LNCAP (cell line): ENCODE data around the gene CDH22.

Source experiments
- TF ChIP-seq, protein P1 (sequence below): fragments of 450-650 bp; IDR thresholded peaks from 2 replicates; pipeline ENCODE4 v1.5.1; 2017; ENCODE audit warnings: mild to moderate bottlenecking

CDH22 gene

DNA sequence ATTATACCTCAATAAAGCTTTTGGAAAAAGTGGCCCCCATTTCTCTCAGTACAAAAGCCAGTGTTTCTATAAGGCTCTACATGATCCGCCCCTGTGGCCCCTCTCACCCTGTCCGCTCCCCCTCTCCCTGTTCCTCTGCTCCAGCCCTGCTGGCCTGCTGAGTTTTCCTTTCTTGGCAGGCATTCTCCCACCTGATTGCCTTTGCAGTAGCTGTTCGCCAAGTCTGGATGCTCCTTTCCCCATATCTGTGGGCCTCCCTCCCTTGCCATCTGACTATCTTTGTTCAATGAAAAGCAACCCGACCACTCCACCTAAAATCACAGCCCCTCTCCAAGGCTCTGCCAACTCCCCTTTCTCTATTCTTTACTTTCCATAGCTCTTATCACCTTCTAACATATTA, 33.2 kb downstream of the CDH22 start:
- TF ChIP-seq, protein P1, sequence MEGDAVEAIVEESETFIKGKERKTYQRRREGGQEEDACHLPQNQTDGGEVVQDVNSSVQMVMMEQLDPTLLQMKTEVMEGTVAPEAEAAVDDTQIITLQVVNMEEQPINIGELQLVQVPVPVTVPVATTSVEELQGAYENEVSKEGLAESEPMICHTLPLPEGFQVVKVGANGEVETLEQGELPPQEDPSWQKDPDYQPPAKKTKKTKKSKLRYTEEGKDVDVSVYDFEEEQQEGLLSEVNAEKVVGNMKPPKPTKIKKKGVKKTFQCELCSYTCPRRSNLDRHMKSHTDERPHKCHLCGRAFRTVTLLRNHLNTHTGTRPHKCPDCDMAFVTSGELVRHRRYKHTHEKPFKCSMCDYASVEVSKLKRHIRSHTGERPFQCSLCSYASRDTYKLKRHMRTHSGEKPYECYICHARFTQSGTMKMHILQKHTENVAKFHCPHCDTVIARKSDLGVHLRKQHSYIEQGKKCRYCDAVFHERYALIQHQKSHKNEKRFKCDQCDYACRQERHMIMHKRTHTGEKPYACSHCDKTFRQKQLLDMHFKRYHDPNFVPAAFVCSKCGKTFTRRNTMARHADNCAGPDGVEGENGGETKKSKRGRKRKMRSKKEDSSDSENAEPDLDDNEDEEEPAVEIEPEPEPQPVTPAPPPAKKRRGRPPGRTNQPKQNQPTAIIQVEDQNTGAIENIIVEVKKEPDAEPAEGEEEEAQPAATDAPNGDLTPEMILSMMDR = no peak

DNA sequence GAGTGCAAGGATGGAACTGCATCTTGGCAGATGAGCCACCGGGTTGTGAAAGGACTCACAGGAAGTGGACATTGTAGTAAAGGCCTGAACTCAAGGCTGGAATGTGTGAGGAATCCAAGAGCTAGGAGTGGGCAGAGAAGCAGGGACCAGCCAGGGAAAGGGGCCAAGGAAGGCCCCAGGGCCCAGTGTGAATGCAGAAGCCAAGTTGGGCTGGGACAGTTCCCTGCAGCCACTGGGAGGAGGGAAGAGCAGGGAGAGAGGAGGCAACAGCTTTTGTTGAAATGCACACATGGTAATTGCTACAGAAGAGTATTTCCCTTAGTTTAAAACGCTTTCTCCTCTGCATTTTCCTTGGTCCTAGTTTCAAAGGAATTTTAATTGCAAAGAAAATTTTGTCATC, 34.6 kb downstream of the CDH22 start:
- TF ChIP-seq, protein P1 = no peak

DNA sequence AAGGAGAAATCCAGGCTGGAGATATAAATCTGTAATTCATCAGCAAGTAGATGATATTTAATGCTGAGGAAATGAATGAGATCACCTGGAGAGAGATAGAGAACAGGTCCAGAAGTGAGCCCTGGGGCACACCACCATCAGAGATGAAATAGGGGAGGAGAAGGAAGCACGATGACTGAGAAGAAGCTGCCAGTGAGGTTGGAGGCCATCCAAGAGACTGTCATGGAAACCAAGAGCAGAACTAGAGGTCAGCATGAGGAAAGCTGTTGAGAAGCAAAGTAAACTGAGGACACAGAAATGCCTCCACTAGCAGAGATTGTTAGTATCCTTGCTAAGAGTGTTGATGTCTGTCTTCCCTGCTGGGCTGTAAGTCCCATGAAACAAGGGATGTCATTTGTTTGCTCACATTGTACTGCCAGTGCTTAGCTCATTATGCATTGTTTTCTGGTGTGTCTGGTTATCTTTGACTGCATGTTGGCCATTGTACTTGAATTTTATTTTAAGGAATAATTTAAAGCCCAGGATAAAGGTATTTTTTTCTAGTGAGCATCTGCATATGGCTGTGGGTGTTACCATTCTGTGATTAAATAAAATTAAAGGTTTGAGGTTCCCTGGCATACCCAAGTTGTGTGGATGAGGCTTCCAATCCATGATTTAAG, 35.8 kb downstream of the CDH22 start:
- TF ChIP-seq, protein P1 = no peak

DNA sequence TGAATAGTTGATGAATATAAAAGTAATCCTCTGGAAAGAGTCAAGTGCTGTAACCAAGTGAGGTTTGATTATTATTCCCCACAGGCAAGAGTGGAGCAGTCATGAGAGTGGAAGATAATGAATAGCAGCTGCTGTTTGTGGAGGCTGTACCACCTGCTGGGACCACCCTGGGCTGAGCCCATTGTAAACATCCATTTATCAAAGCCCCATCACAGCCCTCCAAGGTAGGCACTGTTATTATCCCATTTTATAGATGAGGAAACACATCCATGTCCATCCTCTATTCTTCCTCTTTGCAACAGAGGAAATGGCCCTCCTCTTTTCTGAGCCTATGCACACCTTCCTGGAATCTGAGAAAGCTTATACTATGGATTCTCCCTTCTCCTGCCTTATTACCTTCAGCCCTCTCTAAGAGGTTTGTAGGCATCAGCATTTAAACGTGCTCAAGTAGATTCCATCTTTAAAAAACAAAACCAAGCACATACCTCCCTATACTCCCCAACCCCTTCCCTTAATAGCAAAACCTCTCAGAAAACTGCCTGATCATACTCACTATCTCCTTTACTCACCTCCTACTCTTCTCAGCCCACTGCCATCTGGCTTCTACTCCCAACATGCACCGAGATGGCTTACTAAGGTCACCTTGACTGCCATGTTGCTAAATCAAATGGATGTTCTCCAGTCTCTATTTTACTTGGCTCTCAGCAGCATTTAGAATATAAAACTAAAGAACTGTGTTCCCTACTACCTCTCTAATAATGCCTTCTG, 37.1 kb downstream of the CDH22 start:
- TF ChIP-seq, protein P1 = no peak

DNA sequence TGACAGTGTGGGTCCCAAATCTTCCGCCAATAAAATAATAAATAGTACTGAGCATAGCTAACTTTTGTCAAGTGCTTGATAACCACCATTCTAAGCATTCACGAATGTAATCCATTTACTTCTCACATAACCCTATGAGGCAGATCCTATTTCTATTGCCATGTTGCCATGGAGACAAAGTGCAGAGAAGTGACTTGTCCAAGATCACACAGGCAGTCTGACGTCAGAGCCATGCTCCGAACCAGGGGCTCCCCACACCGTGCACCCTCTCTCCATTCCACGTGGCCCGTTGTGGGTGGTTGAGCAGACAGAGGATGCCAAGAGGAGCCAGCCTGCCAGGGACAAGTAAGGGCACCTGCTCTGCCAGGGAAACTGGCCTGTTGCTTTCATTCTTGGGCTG, 38.9 kb downstream of the CDH22 start:
- TF ChIP-seq, protein P1 = no peak

DNA sequence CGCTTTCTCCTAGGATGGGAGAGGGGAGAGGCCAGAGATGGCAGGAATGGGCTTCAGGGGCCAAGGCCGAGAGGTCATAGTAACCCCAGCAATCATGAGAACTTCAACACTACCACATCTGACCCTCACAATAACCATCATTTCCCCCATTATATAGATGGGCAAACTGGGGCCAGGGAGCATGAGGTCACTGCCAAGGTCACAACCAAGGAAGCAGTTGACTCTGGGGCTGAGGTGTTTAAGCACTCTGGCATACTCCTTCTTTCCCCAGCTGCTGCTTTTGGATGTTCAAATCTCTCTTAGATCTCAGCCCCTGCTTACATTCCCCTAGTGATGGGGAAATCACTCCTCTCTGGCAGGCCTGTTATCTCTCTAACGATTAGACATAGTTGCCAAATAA, 39.6 kb downstream of the CDH22 start:
- TF ChIP-seq, protein P1 = no peak

DNA sequence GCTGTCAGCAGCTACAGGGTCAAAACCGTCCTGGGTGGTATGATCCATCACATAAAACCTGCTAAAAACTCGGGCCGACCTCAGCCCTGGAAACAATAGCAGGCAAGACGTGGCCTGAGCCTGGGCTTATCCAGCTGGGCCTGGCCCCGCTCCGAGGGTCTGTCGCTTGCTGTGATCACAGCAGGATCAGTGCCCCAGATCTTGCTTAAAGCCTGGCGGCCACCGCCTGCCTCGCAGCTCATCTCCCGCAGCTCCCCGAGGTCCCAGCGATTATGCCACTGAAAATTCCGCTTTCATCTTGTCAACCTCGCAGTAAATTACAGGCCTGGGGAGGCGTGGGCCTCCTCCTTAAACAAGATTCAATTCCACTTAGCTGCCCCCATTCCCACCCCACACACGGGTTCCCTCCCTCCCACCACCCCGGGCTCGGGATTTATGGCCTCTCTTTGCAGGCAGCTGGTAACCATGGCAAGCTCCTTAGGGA, 40.1 kb downstream of the CDH22 start:
- TF ChIP-seq, protein P1 = no peak
